WTC11 (cell line): ENCODE results near the gene ZMIZ1. TPM values are rescaled to one million over a fixed set of nuclear protein-coding genes. Genes with fewer than 3 reads are reported as not detected.

ENCODE experiments used
- ATAC-seq: fragments of 200-7000 bp; cut with Tn5 transposase; 2 replicates; pipeline ENCODE4 v1.10.0; 2021; ENCODE audit warnings: mild to moderate bottlenecking, moderate library complexity
- CTCF ChIA-PET: fragments of 300-600 bp; sonication (Branson Sonifier 250); formaldehyde crosslinking; loops from one replicate; lab custom pipeline; 2021; ENCODE audit warnings: antibody characterized with exemption; lab: Charles Lee
- POLR2A ChIA-PET: fragments of 350-600 bp; sonication (Branson Sonifier 250); formaldehyde crosslinking; loops from one replicate; lab custom pipeline; 2021; ENCODE audit warnings: antibody characterized with exemption; lab: Charles Lee
- DNase-seq: peaks from one replicate; pipeline ENCODE4 v3.0.0; 2021; ENCODE audit warnings: low spot score
- H3K27ac Mint-ChIP-seq: 2 replicates; pipeline ENCODE4 v1.8.0; 2021; ENCODE audit warnings: mixed read lengths
- H3K27me3 Mint-ChIP-seq: 2 replicates; pipeline ENCODE4 v1.8.0; 2021; ENCODE audit warnings: low read depth, mild to moderate bottlenecking, moderate library complexity, mixed read lengths
- H3K36me3 Mint-ChIP-seq: 2 replicates; pipeline ENCODE4 v1.8.0; 2021; ENCODE audit warnings: mixed read lengths
- H3K4me1 Mint-ChIP-seq: 2 replicates; pipeline ENCODE4 v1.8.0; 2022; ENCODE audit warnings: mixed read lengths
- H3K4me3 Mint-ChIP-seq: 2 replicates; pipeline ENCODE4 v1.8.0; 2021; ENCODE audit warnings: mild to moderate bottlenecking, moderate library complexity, mixed read lengths
- H3K9me3 Mint-ChIP-seq: 2 replicates; pipeline ENCODE4 v1.8.0; 2021; ENCODE audit warnings: mixed read lengths
- ATF3 ChIP-seq: sonication (generic); formaldehyde crosslinking; conservative IDR thresholded peaks from 2 replicates; pipeline ENCODE4 v1.8.1; 2022; ENCODE audit warnings: mild to moderate bottlenecking, missing genetic modification reagents
- CBFB ChIP-seq: sonication (generic); formaldehyde crosslinking; IDR thresholded peaks from 2 replicates; pipeline ENCODE4 v1.8.1; 2022; ENCODE audit warnings: mild to moderate bottlenecking, low read depth, missing genetic modification reagents
- E2F1 ChIP-seq: sonication (generic); formaldehyde crosslinking; IDR thresholded peaks from 2 replicates; pipeline ENCODE4 v1.8.0; 2022; ENCODE audit warnings: mild to moderate bottlenecking, missing genetic modification reagents
- ERG ChIP-seq: fragments of 250-450 bp; sonication (Bioruptor Pico); IDR thresholded peaks from 2 replicates; pipeline ENCODE4 v1.8.0; 2021; ENCODE audit warnings: mild to moderate bottlenecking
- ESRRA ChIP-seq: sonication (generic); formaldehyde crosslinking; IDR thresholded peaks from 2 replicates; pipeline ENCODE4 v1.8.1; 2022; ENCODE audit warnings: mild to moderate bottlenecking, missing genetic modification reagents, borderline replicate concordance
- GABPB1 ChIP-seq: sonication (generic); formaldehyde crosslinking; IDR thresholded peaks from 2 replicates; pipeline ENCODE4 v1.8.1; 2023; ENCODE audit warnings: mild to moderate bottlenecking, missing genetic modification reagents
- HMGXB4 ChIP-seq: sonication (generic); formaldehyde crosslinking; IDR thresholded peaks from 2 replicates; pipeline ENCODE4 v1.8.1; 2023; ENCODE audit warnings: mild to moderate bottlenecking, moderate library complexity, missing genetic modification reagents
- JAZF1 ChIP-seq: fragments of 250-450 bp; sonication (Bioruptor Pico); IDR thresholded peaks from 2 replicates; pipeline ENCODE4 v1.9.0; 2021; ENCODE audit warnings: moderate library complexity, mild to moderate bottlenecking, inconsistent platforms
- MAX ChIP-seq: sonication (generic); formaldehyde crosslinking; IDR thresholded peaks from 2 replicates; pipeline ENCODE4 v1.8.0; 2022; ENCODE audit warnings: mild to moderate bottlenecking, missing genetic modification reagents
- MXD4 ChIP-seq: fragments of 250-450 bp; sonication (Bioruptor Pico); IDR thresholded peaks from 2 replicates; pipeline ENCODE4 v1.8.0; 2021; ENCODE audit warnings: mild to moderate bottlenecking, moderate library complexity, borderline replicate concordance
- NFATC4 ChIP-seq: fragments of 250-450 bp; sonication (Bioruptor Pico); IDR thresholded peaks from 2 replicates; pipeline ENCODE4 v1.9.0; 2021; ENCODE audit warnings: mild to moderate bottlenecking
- NR1H2 ChIP-seq: sonication (generic); formaldehyde crosslinking; IDR thresholded peaks from 2 replicates; pipeline ENCODE4 v1.9.0; 2021; ENCODE audit warnings: mild to moderate bottlenecking, moderate library complexity, missing genetic modification reagents
- RELA ChIP-seq: sonication (generic); formaldehyde crosslinking; IDR thresholded peaks from 2 replicates; pipeline ENCODE4 v1.8.1; 2022; ENCODE audit warnings: missing genetic modification reagents, mild to moderate bottlenecking, borderline replicate concordance
- SP1 ChIP-seq: sonication (generic); formaldehyde crosslinking; conservative IDR thresholded peaks from 2 replicates; pipeline ENCODE4 v1.8.1; 2022; ENCODE audit warnings: missing genetic modification reagents
- USF1 ChIP-seq: sonication (generic); formaldehyde crosslinking; IDR thresholded peaks from 2 replicates; pipeline ENCODE4 v1.8.0; 2022; ENCODE audit warnings: mild to moderate bottlenecking, missing genetic modification reagents
- ZBTB43 ChIP-seq: sonication (generic); formaldehyde crosslinking; IDR thresholded peaks from 2 replicates; pipeline ENCODE4 v1.8.1; 2023; ENCODE audit warnings: mild to moderate bottlenecking, missing genetic modification reagents
- ZNF281 ChIP-seq: sonication (generic); formaldehyde crosslinking; IDR thresholded peaks from 2 replicates; pipeline ENCODE4 v1.8.0; 2023; ENCODE audit warnings: mild to moderate bottlenecking, missing genetic modification reagents
- ZNF416 ChIP-seq: fragments of 250-450 bp; sonication (Bioruptor Pico); IDR thresholded peaks from 2 replicates; pipeline ENCODE4 v1.9.0; 2021; ENCODE audit warnings: mild to moderate bottlenecking, inconsistent platforms
- ZNF425 ChIP-seq: fragments of 250-450 bp; sonication (Bioruptor Pico); conservative IDR thresholded peaks from 2 replicates; pipeline ENCODE4 v1.9.0; 2021; ENCODE audit warnings: mild to moderate bottlenecking
- ZSCAN18 ChIP-seq: fragments of 250-450 bp; sonication (Bioruptor Pico); IDR thresholded peaks from 2 replicates; pipeline ENCODE4 v2.1.2; 2022; ENCODE audit warnings: mild to moderate bottlenecking, moderate library complexity
- total RNA-seq: library from RNA; stranded (reverse); gene quantifications from 3 replicates; pipeline ENCODE4 v1.2.3, GENCODE V29; 2021

Gene ZMIZ1
- total RNA-seq, 1 experiment from 2014 or later = 44.4 TPM

- Mint-ChIP-seq H3K9me3 (no peaks in the 10 kb centered on the region), H3K4me1 (peaks cover 26% of the 10 kb centered on the region), H3K27me3 (peaks cover 32% of the 10 kb centered on the region), H3K27ac (no peak overlapping the region)
- POLR2A ChIA-PET = no interaction called here
- no peak for ATAC-seq
- TF ChIP-seq ZBTB43 = no peak
- no peak for TF ChIP-seq CBFB (CRISPR knock-in tag)
- TF ChIP-seq ZNF416 = no peak
- TF ChIP-seq ZNF425 (CRISPR knock-in tag) = no peak
- no peak for TF ChIP-seq E2F1 (CRISPR knock-in tag)
- peak; percentile 80 for TF ChIP-seq GABPB1 (CRISPR knock-in tag)
- no peak for TF ChIP-seq ERG (CRISPR knock-in tag)
- no peak for TF ChIP-seq NR1H2
- TF ChIP-seq, all 79 proteins: peak for 1
- CTCF ChIA-PET = no interaction called here
- no peak for DNase-seq
- Mint-ChIP-seq H3K36me3 (no peaks in the 10 kb centered on the region), H3K4me3 (no peak overlapping the region)
These were observed 9.6 kb upstream of the ZMIZ1 start for GRCh38 chr10:79058899-79059841.

GRCh38 chr10:79059859-79060379 lies 8.8 kb upstream of the ZMIZ1 start:
- DNase-seq (no peak), ATAC-seq (no peak)
- H3K27ac Mint-ChIP-seq = no peak overlapping the region
- peaks cover 26% of the 10 kb centered on the region for H3K4me1 Mint-ChIP-seq
- POLR2A ChIA-PET = no interaction called here
- peaks cover 32% of the 10 kb centered on the region for H3K27me3 Mint-ChIP-seq
- H3K4me3 Mint-ChIP-seq = no peak overlapping the region
- H3K9me3 Mint-ChIP-seq = no peaks in the 10 kb centered on the region
- no peaks in the 10 kb centered on the region for H3K36me3 Mint-ChIP-seq
- CTCF ChIA-PET = no interaction called here
- TF ChIP-seq GABPB1 (CRISPR knock-in tag) = no peak
- TF ChIP-seq ATF3 (CRISPR knock-in tag) = no peak
- no peak for TF ChIP-seq JAZF1 (CRISPR knock-in tag)
- TF ChIP-seq ESRRA (CRISPR knock-in tag) = no peak
- no peak for TF ChIP-seq HMGXB4
- no peak for TF ChIP-seq NFATC4
- TF ChIP-seq USF1 (CRISPR knock-in tag) = no peak
- no peak for TF ChIP-seq RELA (CRISPR knock-in tag)
- TF ChIP-seq SP1 = no peak
- TF ChIP-seq ZNF281 (CRISPR knock-in tag) = no peak
- no peak for TF ChIP-seq MAX (CRISPR knock-in tag)
- TF ChIP-seq ZSCAN18 (CRISPR knock-in tag) = no peak
- no peak for TF ChIP-seq MXD4
